ENCODE results near the gene MESP2. TPM values are rescaled to one million over a fixed set of nuclear protein-coding genes. Genes with fewer than 3 reads are reported as not detected.

The MESP2 gene
- total RNA-seq, 1 donor from 2014 or later, result 0.29 TPM

GRCh38 chr15:89740137-89740536 is 36.0 kb upstream of the MESP2 start:
- Histone ChIP-seq H3K4me3 (ENCODE audit: low read depth, low read length) (no peak overlapping the region), H3K36me3 (ENCODE audit: control insufficient read depth, insufficient read depth, low read length) (no peaks in the 10 kb centered on the region), H3K27me3 (ENCODE audit: control insufficient read depth, insufficient read depth, low read length) (peaks cover 7% of the 10 kb centered on the region)
- TF ChIP-seq CTCF (IDR thresholded peaks at IDR 0.05; ENCODE audit: insufficient read depth, low read length, poor library complexity, severe bottlenecking), result peak; percentile 82
- no peak for DNase-seq (ENCODE audit: low read depth)

- TF ChIP-seq CTCF (IDR thresholded peaks at IDR 0.05; ENCODE audit: insufficient read depth, low read length, poor library complexity, severe bottlenecking), result no peak
- Histone ChIP-seq H3K36me3 (ENCODE audit: control insufficient read depth, insufficient read depth, low read length) (no peaks in the 10 kb centered on the region), H3K4me3 (ENCODE audit: low read depth, low read length) (no peak overlapping the region), H3K27me3 (ENCODE audit: control insufficient read depth, insufficient read depth, low read length) (peaks cover 3% of the 10 kb centered on the region)
- no peak for DNase-seq (ENCODE audit: low read depth)
Observed at GRCh38 chr15:89743011-89743410, 33.1 kb upstream of the MESP2 start.

GRCh38 chr15:89743594-89743993 is 32.5 kb upstream of the MESP2 start:
- H3K36me3 ChIP-seq (ENCODE audit: control insufficient read depth, insufficient read depth, low read length), result no peaks in the 10 kb centered on the region
- TF ChIP-seq CTCF (IDR thresholded peaks at IDR 0.05; ENCODE audit: insufficient read depth, low read length, poor library complexity, severe bottlenecking), result no peak
- H3K4me3 ChIP-seq (ENCODE audit: low read depth, low read length), result no peak overlapping the region
- DNase-seq (ENCODE audit: low read depth), result no peak
- H3K27me3 ChIP-seq (ENCODE audit: control insufficient read depth, insufficient read depth, low read length), result peaks cover 3% of the 10 kb centered on the region

GRCh38 chr15:89745131-89745530 is 31.0 kb upstream of the MESP2 start:
- no peak overlapping the region for H3K4me3 ChIP-seq (ENCODE audit: low read depth, low read length)
- TF ChIP-seq CTCF (IDR thresholded peaks at IDR 0.05; ENCODE audit: insufficient read depth, low read length, poor library complexity, severe bottlenecking), result no peak
- no peak for DNase-seq (ENCODE audit: low read depth)
- H3K27me3 ChIP-seq (ENCODE audit: control insufficient read depth, insufficient read depth, low read length), result peaks cover 10% of the 10 kb centered on the region
- H3K36me3 ChIP-seq (ENCODE audit: control insufficient read depth, insufficient read depth, low read length), result no peaks in the 10 kb centered on the region

- no peak for TF ChIP-seq CTCF (IDR thresholded peaks at IDR 0.05; ENCODE audit: insufficient read depth, low read length, poor library complexity, severe bottlenecking)
- no peaks in the 10 kb centered on the region for H3K36me3 ChIP-seq (ENCODE audit: control insufficient read depth, insufficient read depth, low read length)
Observed at GRCh38 chr15:89745768-89746167, 30.4 kb upstream of the MESP2 start.

GRCh38 chr15:89746386-89746780 is 29.7 kb upstream of the MESP2 start:
- no peak for TF ChIP-seq CTCF (IDR thresholded peaks at IDR 0.05; ENCODE audit: insufficient read depth, low read length, poor library complexity, severe bottlenecking)
- Histone ChIP-seq H3K4me3 (ENCODE audit: low read depth, low read length) (no peak overlapping the region), H3K27me3 (ENCODE audit: control insufficient read depth, insufficient read depth, low read length) (peaks cover 12% of the 10 kb centered on the region), H3K36me3 (ENCODE audit: control insufficient read depth, insufficient read depth, low read length) (no peaks in the 10 kb centered on the region)
- DNase-seq (ENCODE audit: low read depth), result no peak

More at GRCh38 chr15:89745768-89746167, 30.4 kb upstream of the MESP2 start:
- Histone ChIP-seq H3K27me3 (ENCODE audit: control insufficient read depth, insufficient read depth, low read length) (peaks cover 12% of the 10 kb centered on the region), H3K4me3 (ENCODE audit: low read depth, low read length) (no peak overlapping the region)
- DNase-seq (ENCODE audit: low read depth), result no peak

Data from kidney epithelial cell (primary cell).